ENCODE results near the gene RAB3IL1. TPM values are rescaled to one million over a fixed set of nuclear protein-coding genes. Genes with fewer than 3 reads are reported as not detected.
A peak's percentile ranks its signal among the peaks of the same experiment; 100 is the strongest.

Gene RAB3IL1
- total and polyA plus RNA-seq, 4 donors = 2.1 to 41.6 (median 5.4) TPM

- TF ChIP-seq HNF4G (IDR thresholded peaks at IDR 0.05) (no peak), REST (IDR thresholded peaks at IDR 0.05) (no peak), GABPA (IDR thresholded peaks at IDR 0.05 in 1 of 2, conservative IDR thresholded peaks at IDR 0.05 in 1 of 2) (no peak), JUND (IDR thresholded peaks at IDR 0.05) (no peak), HNF4A (conservative IDR thresholded peaks at IDR 0.05) (no peak), SP1 (IDR thresholded peaks at IDR 0.05) (no peak), RXRA (IDR thresholded peaks at IDR 0.05) (no peak), FOXA2 (IDR thresholded peaks at IDR 0.05) (no peak), FOXA1 (IDR thresholded peaks at IDR 0.05) (no peak), EGR1 (IDR thresholded peaks at IDR 0.05; ENCODE audit: low read depth in 2 of 2) (no peak), TAF1 (conservative IDR thresholded peaks at IDR 0.05) (no peak), RAD21 (IDR thresholded peaks at IDR 0.05) (no peak), NR2F2 (IDR thresholded peaks at IDR 0.05) (no peak)
- TF ChIP-seq, protein P1, sequence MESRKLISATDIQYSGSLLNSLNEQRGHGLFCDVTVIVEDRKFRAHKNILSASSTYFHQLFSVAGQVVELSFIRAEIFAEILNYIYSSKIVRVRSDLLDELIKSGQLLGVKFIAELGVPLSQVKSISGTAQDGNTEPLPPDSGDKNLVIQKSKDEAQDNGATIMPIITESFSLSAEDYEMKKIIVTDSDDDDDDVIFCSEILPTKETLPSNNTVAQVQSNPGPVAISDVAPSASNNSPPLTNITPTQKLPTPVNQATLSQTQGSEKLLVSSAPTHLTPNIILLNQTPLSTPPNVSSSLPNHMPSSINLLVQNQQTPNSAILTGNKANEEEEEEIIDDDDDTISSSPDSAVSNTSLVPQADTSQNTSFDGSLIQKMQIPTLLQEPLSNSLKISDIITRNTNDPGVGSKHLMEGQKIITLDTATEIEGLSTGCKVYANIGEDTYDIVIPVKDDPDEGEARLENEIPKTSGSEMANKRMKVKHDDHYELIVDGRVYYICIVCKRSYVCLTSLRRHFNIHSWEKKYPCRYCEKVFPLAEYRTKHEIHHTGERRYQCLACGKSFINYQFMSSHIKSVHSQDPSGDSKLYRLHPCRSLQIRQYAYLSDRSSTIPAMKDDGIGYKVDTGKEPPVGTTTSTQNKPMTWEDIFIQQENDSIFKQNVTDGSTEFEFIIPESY (IDR thresholded peaks at IDR 0.05) = no peak
- TF ChIP-seq, protein P2, sequence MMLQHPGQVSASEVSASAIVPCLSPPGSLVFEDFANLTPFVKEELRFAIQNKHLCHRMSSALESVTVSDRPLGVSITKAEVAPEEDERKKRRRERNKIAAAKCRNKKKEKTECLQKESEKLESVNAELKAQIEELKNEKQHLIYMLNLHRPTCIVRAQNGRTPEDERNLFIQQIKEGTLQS (IDR thresholded peaks at IDR 0.05) = no peak
- TF ChIP-seq, protein P3, sequence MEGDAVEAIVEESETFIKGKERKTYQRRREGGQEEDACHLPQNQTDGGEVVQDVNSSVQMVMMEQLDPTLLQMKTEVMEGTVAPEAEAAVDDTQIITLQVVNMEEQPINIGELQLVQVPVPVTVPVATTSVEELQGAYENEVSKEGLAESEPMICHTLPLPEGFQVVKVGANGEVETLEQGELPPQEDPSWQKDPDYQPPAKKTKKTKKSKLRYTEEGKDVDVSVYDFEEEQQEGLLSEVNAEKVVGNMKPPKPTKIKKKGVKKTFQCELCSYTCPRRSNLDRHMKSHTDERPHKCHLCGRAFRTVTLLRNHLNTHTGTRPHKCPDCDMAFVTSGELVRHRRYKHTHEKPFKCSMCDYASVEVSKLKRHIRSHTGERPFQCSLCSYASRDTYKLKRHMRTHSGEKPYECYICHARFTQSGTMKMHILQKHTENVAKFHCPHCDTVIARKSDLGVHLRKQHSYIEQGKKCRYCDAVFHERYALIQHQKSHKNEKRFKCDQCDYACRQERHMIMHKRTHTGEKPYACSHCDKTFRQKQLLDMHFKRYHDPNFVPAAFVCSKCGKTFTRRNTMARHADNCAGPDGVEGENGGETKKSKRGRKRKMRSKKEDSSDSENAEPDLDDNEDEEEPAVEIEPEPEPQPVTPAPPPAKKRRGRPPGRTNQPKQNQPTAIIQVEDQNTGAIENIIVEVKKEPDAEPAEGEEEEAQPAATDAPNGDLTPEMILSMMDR (IDR thresholded peaks at IDR 0.05; ENCODE audit: low read depth, low read length, missing input control) = no peak
- TF ChIP-seq, protein P4, sequence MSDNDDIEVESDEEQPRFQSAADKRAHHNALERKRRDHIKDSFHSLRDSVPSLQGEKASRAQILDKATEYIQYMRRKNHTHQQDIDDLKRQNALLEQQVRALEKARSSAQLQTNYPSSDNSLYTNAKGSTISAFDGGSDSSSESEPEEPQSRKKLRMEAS (IDR thresholded peaks at IDR 0.05) = no peak
- Histone ChIP-seq H3K4me1 (ENCODE audit: control insufficient read depth in 4 of 4, insufficient read depth in 4 of 4, low read length in 3 of 4) (peaks cover 4 to 20% (median 12%) of the 10 kb centered on the region in 4 donors), H3K9me3 (ENCODE audit: control insufficient read depth in 4 of 4, low read length in 3 of 4) (no peaks in the 10 kb centered on the region), H3K9ac (ENCODE audit: low read depth in 1 of 2, low read length in 2 of 2) (no peak overlapping the region), H3K27ac (ENCODE audit: low read depth in 1 of 2, low read length in 2 of 2) (no peak overlapping the region), H3K4me3 (ENCODE audit: low read depth in 1 of 3, low read length in 3 of 3) (no peak overlapping the region), H3K27me3 (ENCODE audit: control insufficient read depth in 4 of 4, insufficient read depth in 4 of 4, low read length in 3 of 4) (no peaks in the 10 kb centered on the region), H3K36me3 (ENCODE audit: control insufficient read depth in 4 of 4, insufficient read depth in 3 of 4, low read depth in 1 of 4, low read length in 3 of 4) (peaks cover 0 to 10% (median 6%) of the 10 kb centered on the region in 4 donors)
- 92% methylated on average over 6 of the region's 6 CpGs for WGBS
- peak; percentile 29 for DNase-seq (ENCODE audit: low spot score)
Observed at GRCh38 chr11:61959678-61960077, 42.3 kb upstream of the RAB3IL1 start.
